HUES6 (cell line): ENCODE data around the gene DYRK1A.
"Not testable (repeated sequence)": the region's sequence is repeated elsewhere in the genome, so short reads cannot be mapped to it uniquely, and the experiment has no call there.

Experiments
- H3K27ac ChIP-seq: 2 replicates; pipeline ENCODE4 v1.7.0; 2013; ENCODE audit warnings: low read depth, mild to moderate bottlenecking, low read length, inconsistent platforms
- H3K27me3 ChIP-seq: 2 replicates; pipeline ENCODE4 v1.6.1; 2013; ENCODE audit warnings: low read length; ENCODE audit not compliant: control insufficient read depth, insufficient read depth
- H3K36me3 ChIP-seq: 2 replicates; pipeline ENCODE4 v1.6.1; 2013; ENCODE audit warnings: low read length; ENCODE audit not compliant: control insufficient read depth, insufficient read depth
- H3K4me1 ChIP-seq: 2 replicates; pipeline ENCODE4 v1.6.1; 2013; ENCODE audit warnings: low read length; ENCODE audit not compliant: control insufficient read depth, insufficient read depth
- H3K4me3 ChIP-seq: 2 replicates; pipeline ENCODE4 v1.5.1; 2013; ENCODE audit warnings: low read depth, low read length
- H3K9ac ChIP-seq: one replicate; pipeline ENCODE4 v1.6.1; 2013; ENCODE audit warnings: mild to moderate bottlenecking, low read length
- H3K9me3 ChIP-seq: 2 replicates; pipeline ENCODE4 v1.6.1; 2013; ENCODE audit warnings: low read depth, low read length; ENCODE audit not compliant: control insufficient read depth, insufficient read depth

DYRK1A gene

GRCh38 chr21:37511848-37512247 is 145.3 kb downstream of the DYRK1A start:
- no peak overlapping the region for H3K27ac ChIP-seq
- H3K4me1 ChIP-seq = peaks cover 24% of the 10 kb centered on the region
- H3K27me3 ChIP-seq = no peaks in the 10 kb centered on the region
- no peaks in the 10 kb centered on the region for H3K9me3 ChIP-seq
- H3K36me3 ChIP-seq = peaks cover 84% of the 10 kb centered on the region
- no peak overlapping the region for H3K9ac ChIP-seq
- no peak overlapping the region for H3K4me3 ChIP-seq

GRCh38 chr21:37513383-37513782 is 146.8 kb downstream of the DYRK1A start:
- Histone ChIP-seq H3K36me3 (peaks cover 74% of the 10 kb centered on the region), H3K27me3 (no peaks in the 10 kb centered on the region), H3K9ac (no peak overlapping the region), H3K27ac (no peak overlapping the region), H3K4me1 (peaks cover 24% of the 10 kb centered on the region), H3K9me3 (no peaks in the 10 kb centered on the region), H3K4me3 (no peak overlapping the region)

GRCh38 chr21:37514038-37514667 is 147.6 kb downstream of the DYRK1A start:
- Histone ChIP-seq H3K36me3 (peaks cover 67% of the 10 kb centered on the region), H3K4me1 (peaks cover 24% of the 10 kb centered on the region), H3K27me3 (no peaks in the 10 kb centered on the region), H3K4me3 (no peak overlapping the region), H3K9me3 (no peaks in the 10 kb centered on the region), H3K9ac (no peak overlapping the region), H3K27ac (peak overlapping the region; percentile 56; the same call in 1 of the 2 replicates)

GRCh38 chr21:37516998-37517397 is 150.4 kb downstream of the DYRK1A start:
- Histone ChIP-seq H3K27ac (peak overlapping the region; percentile 30; the same call in 1 of the 2 replicates), H3K9ac (no peak overlapping the region), H3K4me3 (no peak overlapping the region), H3K36me3 (peaks cover 39% of the 10 kb centered on the region), H3K4me1 (peaks cover 42% of the 10 kb centered on the region), H3K9me3 (no peaks in the 10 kb centered on the region), H3K27me3 (no peaks in the 10 kb centered on the region)

- Histone ChIP-seq H3K4me3 (no peak overlapping the region), H3K27me3 (no peaks in the 10 kb centered on the region), H3K36me3 (peaks cover 17% of the 10 kb centered on the region), H3K9me3 (no peaks in the 10 kb centered on the region), H3K27ac (no peak overlapping the region), H3K9ac (no peak overlapping the region), H3K4me1 (peaks cover 25% of the 10 kb centered on the region)
Observed at GRCh38 chr21:37520801-37521200, 154.2 kb downstream of the DYRK1A start.

GRCh38 chr21:37521658-37522057 is 155.1 kb downstream of the DYRK1A start:
- no peak overlapping the region for H3K27ac ChIP-seq
- H3K27me3 ChIP-seq = no peaks in the 10 kb centered on the region
- H3K36me3 ChIP-seq = peaks cover 8% of the 10 kb centered on the region
- H3K4me1 ChIP-seq = peaks cover 25% of the 10 kb centered on the region
- H3K4me3 ChIP-seq = no peak overlapping the region
- no peaks in the 10 kb centered on the region for H3K9me3 ChIP-seq
- no peak overlapping the region for H3K9ac ChIP-seq

GRCh38 chr21:37522641-37523295 is 156.2 kb downstream of the DYRK1A start:
- H3K4me3 ChIP-seq = no peak overlapping the region
- H3K27me3 ChIP-seq = no peaks in the 10 kb centered on the region
- no peaks in the 10 kb centered on the region for H3K9me3 ChIP-seq
- H3K4me1 ChIP-seq = peaks cover 25% of the 10 kb centered on the region
- no peak overlapping the region for H3K9ac ChIP-seq
- H3K27ac ChIP-seq = no peak overlapping the region
- H3K36me3 ChIP-seq = peaks cover 4% of the 10 kb centered on the region; the same call in 1 of the 2 replicates

GRCh38 chr21:37524944-37525343 is 158.4 kb downstream of the DYRK1A start:
- not testable (repeated sequence) for H3K36me3 ChIP-seq, H3K9me3 ChIP-seq, H3K4me3 ChIP-seq, H3K27ac ChIP-seq, H3K27me3 ChIP-seq, H3K9ac ChIP-seq
- peaks cover 19% of the 10 kb centered on the region for H3K4me1 ChIP-seq

- no peaks in the 10 kb centered on the region for H3K36me3 ChIP-seq
- H3K27me3 ChIP-seq = no peaks in the 10 kb centered on the region
- no peaks in the 10 kb centered on the region for H3K9me3 ChIP-seq
- no peak overlapping the region for H3K4me3 ChIP-seq
- H3K4me1 ChIP-seq = peaks cover 15% of the 10 kb centered on the region
- no peak overlapping the region for H3K9ac ChIP-seq
- no peak overlapping the region for H3K27ac ChIP-seq
Observed at GRCh38 chr21:37525810-37526209, 159.2 kb downstream of the DYRK1A start.

GRCh38 chr21:37527103-37527502 is 160.5 kb downstream of the DYRK1A start:
- Histone ChIP-seq H3K27me3 (no peaks in the 10 kb centered on the region), H3K4me1 (peaks cover 11% of the 10 kb centered on the region; the same call in 1 of the 2 replicates), H3K4me3 (no peak overlapping the region), H3K27ac (no peak overlapping the region), H3K9ac (no peak overlapping the region), H3K36me3 (no peaks in the 10 kb centered on the region), H3K9me3 (no peaks in the 10 kb centered on the region)

- H3K27me3 ChIP-seq = no peaks in the 10 kb centered on the region
- H3K9ac ChIP-seq = no peak overlapping the region
- H3K27ac ChIP-seq = no peak overlapping the region
- no peaks in the 10 kb centered on the region for H3K36me3 ChIP-seq
- H3K9me3 ChIP-seq = no peaks in the 10 kb centered on the region
- H3K4me1 ChIP-seq = peaks cover 8% of the 10 kb centered on the region; the same call in 1 of the 2 replicates
- no peak overlapping the region for H3K4me3 ChIP-seq
Observed at GRCh38 chr21:37527716-37528115, 161.1 kb downstream of the DYRK1A start.
